Measurements from ENCODE around the gene KRT4.

DNA sequence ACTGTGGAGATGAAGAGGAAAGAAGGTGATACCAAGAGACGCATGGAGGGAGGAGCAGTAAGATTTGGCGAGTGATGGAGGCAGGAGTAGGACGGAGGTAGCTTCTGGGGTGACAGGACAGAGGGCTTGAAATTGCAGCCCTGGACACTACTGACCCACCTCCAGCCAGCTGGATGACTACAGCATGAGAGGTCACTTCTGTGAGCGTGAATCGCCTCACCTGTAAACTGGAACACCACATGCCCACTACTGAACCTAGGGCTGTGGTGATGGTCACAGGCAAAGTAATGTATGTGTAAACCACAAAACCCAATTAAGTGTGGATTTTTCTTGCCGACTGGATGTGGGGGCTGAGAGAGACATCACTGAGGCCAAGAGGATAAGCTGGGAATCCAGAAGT is 6.6 kb upstream of the KRT4 start:
- TF ChIP-seq CTCF (conservative IDR thresholded peaks at IDR 0.05; ENCODE audit: low read depth, low read length) (no peak), EZH2phosphoT487 (IDR thresholded peaks at IDR 0.05; ENCODE audit: borderline replicate concordance, low read length) (no peak), EZH2 (IDR thresholded peaks at IDR 0.05; ENCODE audit: low read length, unreplicated experiment) (no peak)
